Fibroblast of peridontal ligament (primary cell): ENCODE data around the gene DUS2.
A peak's percentile ranks its signal among the peaks of the same experiment; 100 is the strongest.
"Not testable (repeated sequence)": the region's sequence is repeated elsewhere in the genome, so short reads cannot be mapped to it uniquely, and the experiment has no call there.

Source experiments
- DNase-seq: peaks from one replicate; pipeline ENCODE4 v3.0.0-alpha.2; 2010; ENCODE audit errors: extremely low read depth

Gene DUS2

DNA sequence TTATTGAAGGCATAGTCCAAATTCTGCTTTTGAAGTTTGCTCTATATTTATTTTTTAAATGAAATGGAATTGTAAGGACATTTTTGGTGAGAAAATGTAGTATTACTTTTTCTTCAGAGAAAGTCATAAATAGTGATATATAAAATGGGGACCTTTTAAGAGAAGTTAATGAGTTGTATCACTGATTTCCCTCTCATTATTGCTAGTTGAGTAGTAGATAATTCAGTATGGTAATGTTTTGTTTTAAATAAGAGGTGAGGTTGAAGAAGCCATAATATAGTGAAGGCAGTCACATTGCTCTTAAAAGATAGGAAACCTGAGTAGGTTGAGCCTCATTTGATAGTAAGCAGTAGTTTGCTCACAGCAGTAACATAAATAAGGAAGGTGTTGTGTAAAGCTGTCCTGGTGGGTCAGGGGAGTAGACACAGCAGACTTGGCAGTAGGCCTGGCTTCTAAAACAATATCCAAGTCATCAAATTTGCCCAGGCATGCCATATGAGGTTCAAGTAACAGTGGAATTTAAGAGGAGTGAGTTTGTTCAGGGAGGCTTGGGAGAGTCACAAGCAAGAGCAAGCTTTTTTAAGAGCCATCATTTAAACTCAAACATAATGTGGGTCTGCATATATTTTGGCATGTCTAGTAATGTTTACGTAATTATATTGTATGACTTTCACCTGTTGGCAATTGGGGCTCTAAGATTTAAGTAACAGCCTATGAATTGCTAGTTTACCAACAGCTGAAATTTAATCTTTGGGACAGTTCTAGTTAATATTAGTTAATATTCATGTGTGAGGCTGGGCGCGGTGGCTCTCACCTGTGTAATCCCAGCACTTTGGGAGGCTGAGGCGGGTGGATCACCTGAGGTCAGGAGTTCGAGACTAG, 68.5 kb downstream of the DUS2 start:
- DNase-seq, result peak; percentile 70

DNA sequence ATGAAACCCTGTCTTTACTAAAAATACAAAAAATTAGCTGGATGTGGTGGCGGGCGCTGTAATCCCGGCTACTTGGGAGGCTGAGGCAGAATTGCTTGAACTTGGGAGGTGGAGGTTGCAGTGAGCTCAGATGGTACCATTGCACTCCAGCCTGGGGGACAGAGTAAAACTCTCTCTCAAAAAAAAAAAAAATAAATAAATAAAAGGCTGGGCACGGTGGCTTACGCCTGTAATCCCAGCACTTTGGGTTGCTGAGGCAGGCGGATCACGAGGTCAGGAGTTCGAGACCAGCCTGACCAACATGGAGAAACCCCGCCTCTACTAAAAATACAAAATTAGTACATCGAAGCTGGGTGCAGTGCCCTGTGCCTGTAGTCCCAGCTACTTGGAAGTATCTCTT, 69.2 kb downstream of the DUS2 start:
- DNase-seq, result not testable (repeated sequence)

DNA sequence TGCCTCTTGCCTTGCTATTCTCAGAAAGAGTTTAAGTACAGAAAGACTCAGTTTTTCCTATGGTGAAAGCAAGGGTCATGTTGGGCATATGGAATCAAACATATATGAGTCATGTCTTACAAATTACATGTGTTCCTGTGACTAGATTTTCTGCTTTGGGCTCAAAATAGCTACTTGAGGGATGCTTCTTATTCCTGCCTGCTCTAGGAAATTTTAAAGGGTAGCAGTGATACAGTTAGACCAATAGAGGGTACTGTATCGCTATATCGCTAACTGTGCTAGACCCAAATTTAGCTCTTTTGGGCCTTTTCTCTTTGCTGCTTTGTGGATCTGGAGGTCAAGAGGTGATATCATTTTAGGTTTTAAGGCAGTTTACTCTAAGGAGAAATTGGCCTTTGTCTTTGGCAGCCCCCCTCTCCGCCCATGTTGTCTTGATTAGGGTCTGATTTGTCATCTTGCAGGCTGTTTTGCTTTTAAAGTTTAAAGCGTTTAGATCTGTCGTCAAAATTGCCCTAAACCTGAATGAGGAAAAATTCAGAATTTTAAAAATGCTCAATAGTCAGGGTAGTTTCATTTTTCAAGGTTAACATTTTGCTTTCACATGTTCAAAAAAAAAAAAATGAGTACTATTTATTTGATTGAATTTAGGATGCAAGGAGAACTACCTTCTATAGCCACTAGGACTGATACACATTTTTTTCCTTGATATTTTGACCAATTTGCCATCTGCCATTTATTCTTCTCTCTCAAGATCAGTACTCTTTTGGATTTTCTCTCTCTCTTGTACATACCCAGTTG, 70.9 kb downstream of the DUS2 start:
- DNase-seq, result peak; percentile 78

GRCh38 chr16:68094614-68094934, 71.5 kb downstream of the DUS2 start:
- DNase-seq, result no peak

- no peak for DNase-seq
Observed at GRCh38 chr16:68096491-68096890, 73.4 kb downstream of the DUS2 start.

DNA sequence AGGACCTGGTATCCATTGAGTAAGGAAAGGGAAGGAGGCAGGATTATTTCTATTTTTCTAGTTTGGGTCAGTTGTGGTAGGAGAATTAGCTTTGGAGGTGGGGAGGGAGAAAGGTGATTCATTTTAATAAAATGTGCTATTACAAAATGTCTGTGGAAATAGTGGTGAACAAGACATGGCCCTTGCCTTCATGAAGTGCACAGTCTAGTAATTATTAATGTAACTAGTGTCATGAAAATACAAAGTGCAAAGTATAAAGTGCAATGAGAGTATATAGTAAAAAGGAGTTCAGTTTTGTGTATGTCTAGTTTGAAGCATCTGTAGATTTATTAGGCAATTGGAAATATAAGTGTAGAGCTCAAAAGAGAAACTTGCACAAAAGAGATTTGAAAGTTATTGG, 74.0 kb downstream of the DUS2 start:
- DNase-seq, result no peak

DNA sequence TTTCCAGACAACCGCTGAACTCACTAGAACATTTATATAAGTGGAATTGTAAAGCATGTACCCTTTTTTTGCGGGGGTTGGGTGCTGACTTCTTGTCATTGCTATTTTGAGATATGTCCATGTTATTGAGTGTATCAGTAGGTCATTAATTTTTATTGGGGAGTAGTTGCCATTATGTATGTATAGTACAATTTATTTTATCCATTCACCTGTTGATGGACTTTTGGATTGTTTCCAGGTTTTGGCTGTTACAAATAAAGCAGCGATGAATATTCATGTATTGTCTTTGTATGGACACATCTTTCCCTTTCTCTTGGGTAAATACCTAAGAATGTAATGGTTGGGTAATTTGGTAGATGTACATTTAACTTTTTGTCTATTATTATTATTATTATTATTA, 74.8 kb downstream of the DUS2 start:
- DNase-seq, result no peak

DNA sequence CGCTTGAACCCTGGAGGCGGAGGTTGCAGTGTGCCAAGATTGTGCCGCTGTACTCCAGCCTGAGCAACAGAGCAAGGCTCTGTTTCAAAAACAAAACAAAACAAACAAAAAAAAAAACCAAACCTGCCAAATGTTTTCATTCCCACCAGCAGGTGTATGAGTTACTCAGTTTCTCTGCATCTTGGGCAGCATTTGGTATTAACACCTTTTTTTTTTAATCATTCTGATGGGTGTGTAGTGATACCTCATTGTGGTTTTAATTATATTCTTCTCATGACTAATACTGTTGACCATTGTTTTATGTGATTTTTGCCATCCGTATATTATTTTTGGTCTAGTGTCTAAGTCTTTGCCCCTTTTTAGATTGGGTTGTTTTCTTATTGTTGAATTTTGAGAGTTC, 77.4 kb downstream of the DUS2 start:
- no peak for DNase-seq

DNA sequence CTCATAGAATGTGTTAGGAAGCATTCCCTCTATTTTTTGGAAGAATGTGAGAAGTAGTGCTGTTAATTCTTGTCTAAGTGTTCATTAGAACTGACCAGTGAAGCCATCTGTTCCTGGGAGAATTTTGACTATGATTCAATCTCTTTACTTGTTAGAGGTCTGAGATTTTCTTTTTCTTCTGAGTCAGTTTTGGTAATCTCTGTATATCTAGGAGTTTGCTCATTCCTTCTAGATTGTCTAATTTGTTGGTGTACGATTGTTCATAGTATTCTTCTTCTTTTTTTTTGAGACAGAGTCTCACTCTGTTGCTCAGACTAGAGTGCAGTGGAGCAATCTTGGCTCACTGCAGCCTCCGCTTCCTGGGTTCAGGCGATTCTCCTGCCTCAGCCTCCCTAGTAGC, 82.5 kb downstream of the DUS2 start:
- no peak for DNase-seq

GRCh38 chr16:68107230-68107928, 84.3 kb downstream of the DUS2 start:
- not testable (repeated sequence) for DNase-seq

DNA sequence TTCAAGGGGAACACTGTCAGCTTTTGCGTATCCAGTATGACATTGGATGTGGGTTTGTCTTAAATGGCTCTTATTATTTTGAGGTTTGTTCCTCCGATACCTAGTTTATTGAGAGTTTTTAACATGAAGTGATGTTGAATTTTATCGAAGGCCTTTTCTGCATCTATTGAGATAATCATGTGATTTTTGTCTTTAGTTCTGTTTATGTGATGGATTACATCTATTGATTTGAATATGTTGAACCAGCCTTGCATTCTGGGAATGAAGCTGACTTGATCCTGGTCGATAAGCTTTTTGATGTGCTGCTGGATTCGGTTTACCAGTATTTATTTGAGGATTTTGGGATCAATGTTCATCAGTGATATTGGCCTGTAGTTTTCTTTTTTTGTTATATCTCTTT, 86.1 kb downstream of the DUS2 start:
- DNase-seq, result not testable (repeated sequence)

DNA sequence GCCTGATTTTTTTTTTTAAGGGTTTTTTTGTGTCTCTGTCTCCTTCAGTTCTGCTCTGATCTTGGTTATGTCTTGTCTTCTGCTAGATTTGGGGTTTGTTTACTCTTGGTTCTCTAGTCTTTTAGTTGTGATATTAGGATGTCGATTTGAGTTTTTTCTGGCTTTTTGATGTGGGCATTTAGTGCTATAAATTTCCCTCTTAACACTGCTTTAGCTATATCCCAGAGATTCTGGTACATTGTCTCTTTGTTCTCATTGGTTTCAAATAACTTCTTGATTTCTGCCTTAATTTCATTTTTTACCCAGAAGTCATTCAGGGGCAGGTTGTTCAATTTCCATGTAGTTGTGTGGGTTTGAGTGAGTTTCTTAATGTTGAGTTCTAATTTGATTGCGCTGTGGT, 87.5 kb downstream of the DUS2 start:
- not testable (repeated sequence) for DNase-seq

- no peak for DNase-seq
Observed at GRCh38 chr16:68111379-68111778, 88.3 kb downstream of the DUS2 start.

GRCh38 chr16:68113059-68113761, 90.1 kb downstream of the DUS2 start:
- no peak for DNase-seq

GRCh38 chr16:68113765-68114240, 90.7 kb downstream of the DUS2 start:
- no peak for DNase-seq

DNA sequence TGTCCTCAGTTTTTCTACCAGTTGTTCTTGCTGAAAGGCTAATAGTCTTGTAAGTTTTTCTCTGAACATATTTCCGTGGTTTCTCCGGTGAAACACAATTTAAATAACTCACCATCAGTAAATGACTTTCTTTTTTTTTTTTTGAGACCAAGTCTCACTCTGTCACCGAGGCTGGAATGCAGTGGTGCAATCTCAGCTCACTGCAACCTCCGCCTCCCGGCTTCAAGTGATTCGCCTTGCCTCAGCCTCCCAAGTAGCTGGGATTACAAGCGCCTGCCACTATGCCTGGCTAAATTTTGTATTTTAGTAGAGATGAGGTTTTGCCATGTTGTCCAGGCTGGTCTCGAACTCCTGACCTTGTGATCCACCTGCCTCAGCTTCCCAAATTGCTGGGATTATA, 91.9 kb downstream of the DUS2 start:
- not testable (repeated sequence) for DNase-seq

GRCh38 chr16:68115851-68116250, 92.8 kb downstream of the DUS2 start:
- DNase-seq, result no peak

GRCh38 chr16:68116256-68116867, 93.3 kb downstream of the DUS2 start:
- peak; percentile 57 for DNase-seq

GRCh38 chr16:68117884-68118283, 94.8 kb downstream of the DUS2 start:
- no peak for DNase-seq

- DNase-seq, result not testable (repeated sequence)
Observed at GRCh38 chr16:68118954-68119353, 95.9 kb downstream of the DUS2 start.

- DNase-seq, result not testable (repeated sequence)
Observed at GRCh38 chr16:68120496-68120895, 97.4 kb downstream of the DUS2 start.
